Fibroblast of lung (primary cell): ENCODE measurements around the gene UROD. TPM values are rescaled to one million over a fixed set of nuclear protein-coding genes. Genes with fewer than 3 reads are reported as not detected.

Experiments
- DNase-seq, 2 donors: peaks; one replicate each; pipeline versions ENCODE4 v3.0.0 to v3.0.0-alpha.2; 2010; ENCODE audit warnings: low read depth in 2 of 2
- H2AFZ ChIP-seq: 2 replicates; pipeline ENCODE4 v1.5.1; 2012; ENCODE audit warnings: low read length, control low read depth, inconsistent platforms
- H3K27ac ChIP-seq: 2 replicates; pipeline ENCODE4 v1.5.1; 2011; ENCODE audit warnings: low read length, control low read depth; ENCODE audit not compliant: insufficient read depth
- H3K27me3 ChIP-seq: 2 replicates; pipeline ENCODE4 v1.5.1; 2011; ENCODE audit warnings: mild to moderate bottlenecking, low read length; ENCODE audit not compliant: control insufficient read depth, insufficient read depth
- H3K36me3 ChIP-seq: 2 replicates; pipeline ENCODE4 v1.5.1; 2011; ENCODE audit warnings: low read length; ENCODE audit not compliant: control insufficient read depth, insufficient read depth
- H3K4me1 ChIP-seq: 2 replicates; pipeline ENCODE4 v1.5.1; 2011; ENCODE audit warnings: low read length; ENCODE audit not compliant: control insufficient read depth, insufficient read depth; ENCODE audit errors: extremely low read depth
- H3K4me2 ChIP-seq: 2 replicates; pipeline ENCODE4 v1.5.1; 2011; ENCODE audit warnings: low read length, control low read depth; ENCODE audit not compliant: insufficient read depth; ENCODE audit errors: extremely low read depth
- H3K4me3 ChIP-seq, 4 experiments: fragments of 200-600 bp in 1 of 4; sonication (generic) in 1 of 4; replicated peaks in 1 of 4; 2 replicates each; pipeline ENCODE4 v1.5.1; 2011 to 2016; ENCODE audit warnings: low read length in 4 of 4, low read depth in 3 of 4, mild to moderate bottlenecking in 3 of 4, control low read depth in 2 of 4, inconsistent platforms in 1 of 4, mixed read lengths in 1 of 4; ENCODE audit not compliant: insufficient read depth in 1 of 4; ENCODE audit errors: control extremely low read depth in 1 of 4
- H3K79me2 ChIP-seq: 2 replicates; pipeline ENCODE4 v1.5.1; 2012; ENCODE audit warnings: mild to moderate bottlenecking, low read length, inconsistent platforms; ENCODE audit not compliant: control insufficient read depth, insufficient read depth
- H3K9ac ChIP-seq: 2 replicates; pipeline ENCODE4 v1.5.1; 2011; ENCODE audit warnings: mild to moderate bottlenecking, low read length, control low read depth; ENCODE audit not compliant: insufficient read depth
- H3K9me3 ChIP-seq: 2 replicates; pipeline ENCODE4 v1.5.1; 2012; ENCODE audit warnings: low read depth, low read length; ENCODE audit not compliant: control insufficient read depth, insufficient read depth
- H4K20me1 ChIP-seq: 2 replicates; pipeline ENCODE4 v1.5.1; 2011; ENCODE audit warnings: low read length; ENCODE audit not compliant: control insufficient read depth, insufficient read depth; ENCODE audit errors: extremely low read depth
- CTCF ChIP-seq, 2 donors: IDR thresholded peaks in 1 of 2; conservative IDR thresholded peaks in 1 of 2; 1 replicate in 1 of 2; 2 replicates in 1 of 2; pipeline ENCODE4 v1.5.1; 2011 to 2012; ENCODE audit warnings: low read length in 2 of 2, control low read depth in 1 of 2, inconsistent platforms in 1 of 2, low read depth in 1 of 2, mild to moderate bottlenecking in 1 of 2
- EZH2 ChIP-seq: IDR thresholded peaks from 2 replicates; pipeline ENCODE4 v1.5.1; 2012; ENCODE audit warnings: low read length, control low read depth, mild to moderate bottlenecking; ENCODE audit errors: missing control alignments
- polyA plus RNA-seq, 2 donors: library from polyadenylated mRNA; depleted of rRNA in 1 of 2; stranded (reverse) in 1 of 2; unstranded in 1 of 2; fragments of >200 nt; gene quantifications; 2 replicates each; pipeline ENCODE4 v1.2.1, GENCODE V29; 2011 to 2012; ENCODE audit warnings: missing spikeins in 1 of 2
- total RNA-seq: library from RNA; depleted of rRNA; stranded (reverse); fragments of >200 nt; gene quantifications from 2 replicates; pipeline ENCODE4 v1.2.1, GENCODE V29; 2014

Gene UROD
- total and polyA plus RNA-seq, 2 donors (not counting 1 experiment from before 2014, with no cell fraction given), result 129 to 162 TPM

GRCh38 chr1:45002650-45003645, 9.1 kb upstream of the UROD start:
- H3K27me3 ChIP-seq, result no peaks in the 10 kb centered on the region
- TF ChIP-seq CTCF (conservative IDR thresholded peaks at IDR 0.05 in 1 of 2, IDR thresholded peaks at IDR 0.05 in 1 of 2; ENCODE audit: low read depth in 1 of 2, low read length in 2 of 2) (no peak), EZH2 (no peak)
- H3K4me3 ChIP-seq, result no peak overlapping the region
- H3K27ac ChIP-seq, result no peak overlapping the region
- H3K9ac ChIP-seq, result no peak overlapping the region
- no peaks in the 10 kb centered on the region for H4K20me1 ChIP-seq
- H3K9me3 ChIP-seq, result no peaks in the 10 kb centered on the region
- H3K36me3 ChIP-seq, result peaks cover 34% of the 10 kb centered on the region
- no peak overlapping the region for H2AFZ ChIP-seq
- no peak overlapping the region for H3K4me2 ChIP-seq
- no peaks in the 10 kb centered on the region for H3K4me1 ChIP-seq
- no peaks in the 10 kb centered on the region for H3K79me2 ChIP-seq
- no peak for DNase-seq

- Histone ChIP-seq H3K79me2 (no peaks in the 10 kb centered on the region), H3K27me3 (no peaks in the 10 kb centered on the region), H3K27ac (no peak overlapping the region), H3K4me3 (no peak overlapping the region), H3K4me2 (no peak overlapping the region), H3K4me1 (no peaks in the 10 kb centered on the region), H3K9me3 (no peaks in the 10 kb centered on the region), H2AFZ (no peak overlapping the region), H3K36me3 (peaks cover 39% of the 10 kb centered on the region), H4K20me1 (no peaks in the 10 kb centered on the region), H3K9ac (no peak overlapping the region)
- DNase-seq, result no peak
- no peak for TF ChIP-seq EZH2
- TF ChIP-seq CTCF (conservative IDR thresholded peaks at IDR 0.05 in 1 of 2, IDR thresholded peaks at IDR 0.05 in 1 of 2; ENCODE audit: low read depth in 1 of 2, low read length in 2 of 2), result no peak
These were observed 8.3 kb upstream of the UROD start for GRCh38 chr1:45003741-45004140.

GRCh38 chr1:45004281-45004920, 7.7 kb upstream of the UROD start:
- no peak for TF ChIP-seq CTCF (conservative IDR thresholded peaks at IDR 0.05 in 1 of 2, IDR thresholded peaks at IDR 0.05 in 1 of 2; ENCODE audit: low read depth in 1 of 2, low read length in 2 of 2)
- TF ChIP-seq EZH2, result no peak
- DNase-seq, result no peak

More at GRCh38 chr1:45004281-45004920, 7.7 kb upstream of the UROD start:
- peaks cover 44% of the 10 kb centered on the region for H3K36me3 ChIP-seq
- no peak overlapping the region for H3K27ac ChIP-seq
- H3K4me1 ChIP-seq, result no peaks in the 10 kb centered on the region
- H3K79me2 ChIP-seq, result peaks cover under 1% of the 10 kb centered on the region
- H3K4me2 ChIP-seq, result no peak overlapping the region
- H3K9me3 ChIP-seq, result no peaks in the 10 kb centered on the region
- no peak overlapping the region for H3K4me3 ChIP-seq
- H4K20me1 ChIP-seq, result no peaks in the 10 kb centered on the region
- no peaks in the 10 kb centered on the region for H3K27me3 ChIP-seq
- H3K9ac ChIP-seq, result no peak overlapping the region
- no peak overlapping the region for H2AFZ ChIP-seq
